Right atrium auricular region (tissue), 2 donors: ENCODE results near the gene FEZ2. TPM values are rescaled to one million over a fixed set of nuclear protein-coding genes. Genes with fewer than 3 reads are reported as not detected.

ENCODE experiments used
- DNase-seq: peaks from one replicate; pipeline ENCODE4 v3.0.0-alpha.2; 2019; ENCODE audit warnings: low spot score
- H3K27ac ChIP-seq, 2 donors: fragments of 200-600 bp; sonication (generic); 1 replicate in 1 of 2; 2 replicates in 1 of 2; pipeline ENCODE4 v1.5.1; 2016 to 2019
- H3K27me3 ChIP-seq, 2 donors: fragments of 200-600 bp; sonication (generic); one replicate each; pipeline versions ENCODE4 v1.5.1 to v1.6.0; 2017 to 2019
- H3K36me3 ChIP-seq: fragments of 200-600 bp; sonication (generic); one replicate; pipeline ENCODE4 v1.5.1; 2016
- H3K4me1 ChIP-seq, 2 donors: fragments of 200-600 bp; sonication (generic); one replicate each; pipeline versions ENCODE4 v1.5.1 to v1.6.0; 2017 to 2019
- H3K4me3 ChIP-seq, 2 donors: fragments of 200-600 bp; sonication (generic); 1 replicate in 1 of 2; 2 replicates in 1 of 2; pipeline ENCODE4 v1.5.1; 2017 to 2019; ENCODE audit warnings: mild to moderate bottlenecking in 1 of 2, moderate library complexity in 1 of 2
- H3K9me3 ChIP-seq, 2 donors: fragments of 200-600 bp; sonication (generic); one replicate each; pipeline ENCODE4 v1.5.1; 2019
- CTCF ChIP-seq, 2 donors: fragments of 200-600 bp; sonication (generic); IDR thresholded peaks; one replicate each; pipeline ENCODE4 v1.5.1; 2019; ENCODE audit warnings: antibody characterized with exemption in 2 of 2
- total RNA-seq, 2 donors: library from RNA; depleted of rRNA; stranded (reverse); fragments of >200 nt; gene quantifications; one replicate each; pipeline ENCODE4 v1.1.0, GENCODE V29; 2016

FEZ2 gene
- total RNA-seq, 2 donors from 2014 or later = 30.3 to 81.5 TPM

- no peak for TF ChIP-seq CTCF (IDR thresholded peaks at IDR 0.05)
These were observed 81.7 kb downstream of the FEZ2 start for GRCh38 chr2:36516136-36516870.

GRCh38 chr2:36515538-36515937, 82.4 kb downstream of the FEZ2 start:
- Histone ChIP-seq H3K36me3 (peaks cover 55% of the 10 kb centered on the region), H3K27ac (no peak overlapping the region), H3K4me3 (no peak overlapping the region), H3K4me1 (no peaks in the 10 kb centered on the region), H3K9me3 (no peaks in the 10 kb centered on the region), H3K27me3 (no peaks in the 10 kb centered on the region)
- TF ChIP-seq CTCF (IDR thresholded peaks at IDR 0.05) = no peak
- no peak for DNase-seq

More at GRCh38 chr2:36516136-36516870, 81.7 kb downstream of the FEZ2 start:
- Histone ChIP-seq H3K36me3 (peaks cover 59% of the 10 kb centered on the region), H3K27ac (no peak overlapping the region), H3K27me3 (no peaks in the 10 kb centered on the region), H3K9me3 (no peaks in the 10 kb centered on the region), H3K4me3 (no peak overlapping the region), H3K4me1 (no peaks in the 10 kb centered on the region)
- no peak for DNase-seq

GRCh38 chr2:36513661-36514060, 84.3 kb downstream of the FEZ2 start:
- no peaks in the 10 kb centered on the region for H3K9me3 ChIP-seq
- DNase-seq = no peak
- peaks cover 45% of the 10 kb centered on the region for H3K36me3 ChIP-seq
- H3K27ac ChIP-seq = no peak overlapping the region
- no peaks in the 10 kb centered on the region for H3K4me1 ChIP-seq
- TF ChIP-seq CTCF (IDR thresholded peaks at IDR 0.05) = no peak
- H3K4me3 ChIP-seq = no peak overlapping the region
- no peaks in the 10 kb centered on the region for H3K27me3 ChIP-seq

GRCh38 chr2:36512705-36513104, 85.3 kb downstream of the FEZ2 start:
- H3K27ac ChIP-seq = no peak overlapping the region
- TF ChIP-seq CTCF (IDR thresholded peaks at IDR 0.05) = no peak
- DNase-seq = no peak
- H3K4me3 ChIP-seq = no peak overlapping the region
- H3K36me3 ChIP-seq = peaks cover 39% of the 10 kb centered on the region
- H3K9me3 ChIP-seq = no peaks in the 10 kb centered on the region
- no peaks in the 10 kb centered on the region for H3K4me1 ChIP-seq
- H3K27me3 ChIP-seq = no peaks in the 10 kb centered on the region

- no peak for TF ChIP-seq CTCF (IDR thresholded peaks at IDR 0.05)
- no peak for DNase-seq
- no peak overlapping the region for H3K4me3 ChIP-seq
- peaks cover 33% of the 10 kb centered on the region for H3K36me3 ChIP-seq
- H3K27me3 ChIP-seq = no peaks in the 10 kb centered on the region
- H3K27ac ChIP-seq = no peak overlapping the region
- H3K4me1 ChIP-seq = no peaks in the 10 kb centered on the region
- no peaks in the 10 kb centered on the region for H3K9me3 ChIP-seq
These were observed 85.9 kb downstream of the FEZ2 start for GRCh38 chr2:36511858-36512603.
